ENCODE measurements around the gene POLR2M. TPM values are rescaled to one million over a fixed set of nuclear protein-coding genes. Genes with fewer than 3 reads are reported as not detected.

The POLR2M gene
- polyA plus RNA-seq, 1 of the 3 experiments (the other 2 are of a cell fraction) = 160 TPM

DNA sequence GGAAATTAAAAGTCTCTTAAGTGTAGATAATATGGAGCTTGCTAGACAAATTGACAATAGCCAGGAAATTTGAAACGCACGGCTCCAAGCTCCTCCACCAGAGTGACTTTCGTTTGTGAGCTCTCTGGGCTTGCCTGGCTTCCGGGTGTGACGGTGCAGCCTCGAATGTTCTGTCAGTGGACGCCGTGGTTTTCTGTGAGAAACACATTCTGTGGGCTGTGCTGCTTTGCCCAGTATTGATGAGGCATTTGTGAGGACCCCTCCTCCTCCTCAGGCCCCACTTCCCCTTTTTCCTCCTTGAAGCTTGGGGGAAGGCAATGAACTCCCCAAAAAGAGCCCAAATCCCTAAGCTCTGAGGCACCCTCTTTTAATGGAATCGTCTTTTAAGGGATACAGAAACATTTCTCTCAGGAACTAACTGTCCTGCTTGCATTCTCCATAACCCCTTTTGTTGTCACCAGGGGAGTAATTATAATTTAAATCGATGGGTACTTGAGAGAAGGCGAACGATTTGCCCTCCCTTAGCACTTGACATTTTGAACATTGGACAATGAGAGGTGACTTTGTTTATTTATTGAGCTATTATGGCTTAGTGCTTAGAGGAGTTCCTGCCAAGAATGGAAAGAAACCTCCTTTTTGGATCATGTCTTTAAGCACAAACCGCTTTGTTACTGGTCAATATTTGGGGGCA, 40.8 kb downstream of the POLR2M start:
- 83% methylated on average over 12 of the region's 13 CpGs for WGBS (ENCODE audit: low lambda C conversion rate)
- Histone ChIP-seq H3K9ac (no peak overlapping the region), H3F3A (replicated peaks; ENCODE audit: insufficient read depth) (no peaks in the 10 kb centered on the region), H2AFZ (ENCODE audit: low read depth) (no peak overlapping the region), H4K20me1 (ENCODE audit: insufficient read depth) (no peaks in the 10 kb centered on the region), H3K79me2 (ENCODE audit: insufficient read depth) (no peaks in the 10 kb centered on the region), H3K4me1 (ENCODE audit: control insufficient read depth in 1 of 2, insufficient read depth in 2 of 2, low read depth in 1 of 2, low read length in 1 of 2) (no peaks in the 10 kb centered on the region; a peak in 1 of 4 replicates), H3K4me2 (no peak overlapping the region), H3K9me2 (no peaks in the 10 kb centered on the region), H3K36me3 (replicated peaks in 1 of 2; ENCODE audit: control insufficient read depth in 1 of 2, insufficient read depth in 2 of 2, low read length in 1 of 2) (no peaks in the 10 kb centered on the region), H3K4me3 (ENCODE audit: low read depth in 2 of 2, low read length in 1 of 2) (no peak overlapping the region), H3K27me3 (ENCODE audit: insufficient read depth) (no peaks in the 10 kb centered on the region), H3K9me3 (no peaks in the 10 kb centered on the region), H3K27ac (ENCODE audit: low read depth in 2 of 2, low read length in 1 of 2) (no peak overlapping the region)
- ChIA-PET POLR2A (no interaction called here), CTCF (interaction anchor here (0.9 to 16.4 kb wide), 9 partner anchors 13 to 435 kb away, joined by 3 to 315 read pairs (median 4); partner anchors contain the start of gene ALDH1A2)
- TF ChIP-seq MEF2A (IDR thresholded peaks at IDR 0.05; ENCODE audit: borderline replicate concordance, low read depth) = no peak
- no peak for TF ChIP-seq GABPA (IDR thresholded peaks at IDR 0.05; ENCODE audit: low read depth)
- no peak for TF ChIP-seq TEAD4 (IDR thresholded peaks at IDR 0.05; ENCODE audit: borderline replicate concordance, insufficient read depth)
- no peak for TF ChIP-seq EZH2phosphoT487 (IDR thresholded peaks at IDR 0.05; ENCODE audit: borderline replicate concordance, low read depth)
- no peak for TF ChIP-seq NFIC (IDR thresholded peaks at IDR 0.05; ENCODE audit: borderline replicate concordance)
- TF ChIP-seq YY1 (IDR thresholded peaks at IDR 0.05; ENCODE audit: low read depth) = no peak
- no peak for TF ChIP-seq RCOR1 (IDR thresholded peaks at IDR 0.05; ENCODE audit: low read length)
- no peak for TF ChIP-seq POLR2AphosphoS5 (IDR thresholded peaks at IDR 0.05; ENCODE audit: low read depth, low read length)
- no peak for TF ChIP-seq GATA2 (CRISPR knock-in tag; IDR thresholded peaks at IDR 0.05)
- no peak for TF ChIP-seq REST (IDR thresholded peaks at IDR 0.05; ENCODE audit: low read depth, low read length)
- TF ChIP-seq PBX3 (IDR thresholded peaks at IDR 0.05) = no peak
- no peak for DNase-seq

DNA sequence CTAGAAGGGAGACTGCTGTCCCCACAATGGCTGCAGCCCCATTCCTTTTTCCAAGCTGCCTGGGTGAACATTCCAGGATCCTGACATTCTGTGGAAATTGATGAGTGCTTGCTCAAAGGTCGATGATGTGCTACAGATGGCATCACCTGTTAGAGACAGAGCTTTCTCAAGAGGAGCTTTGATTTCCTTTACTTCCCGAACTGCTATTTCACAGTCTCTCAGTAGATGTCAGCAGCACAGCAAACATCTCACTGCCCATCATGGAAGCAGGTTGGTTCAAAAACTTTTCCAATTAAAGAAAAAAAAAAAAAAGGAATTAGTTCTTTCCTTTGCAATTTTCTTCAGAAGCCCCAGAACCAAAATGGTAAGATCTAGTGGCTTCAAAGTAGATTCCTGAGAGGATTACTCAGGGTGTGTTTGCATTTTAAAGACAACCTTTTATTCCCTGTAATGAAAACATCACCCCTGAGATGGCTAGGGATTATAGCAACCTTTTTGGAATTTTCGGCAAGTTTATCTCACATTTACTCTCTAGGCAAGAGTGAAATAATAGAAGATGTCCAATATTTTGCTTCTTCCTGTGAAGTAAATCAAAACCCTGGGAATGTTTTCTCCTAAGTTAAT, 44.8 kb downstream of the POLR2M start:
- 31% methylated on average over 3 of the region's 3 CpGs for WGBS (ENCODE audit: low lambda C conversion rate)
- TF ChIP-seq EP300 (IDR thresholded peaks at IDR 0.05; ENCODE audit: borderline replicate concordance in 1 of 2, low read depth in 1 of 2, low read length in 1 of 2) (no peak), RAD21 (IDR thresholded peaks at IDR 0.05; ENCODE audit: low read length) (peak; percentile 85), SIN3A (IDR thresholded peaks at IDR 0.05; ENCODE audit: borderline replicate concordance, low read depth, low read length) (no peak), GABPA (IDR thresholded peaks at IDR 0.05; ENCODE audit: low read depth) (no peak), CHD2 (IDR thresholded peaks at IDR 0.05; ENCODE audit: low read length, partially characterized antibody) (no peak), MAX (IDR thresholded peaks at IDR 0.05; ENCODE audit: low read depth) (no peak), RCOR1 (IDR thresholded peaks at IDR 0.05; ENCODE audit: low read length) (0 out of 2 replicates have a peak, but pooled peaks have one; percentile 8), CTCF (IDR thresholded peaks at IDR 0.05) (peak; percentile 62)
- TF ChIP-seq, protein P1, sequence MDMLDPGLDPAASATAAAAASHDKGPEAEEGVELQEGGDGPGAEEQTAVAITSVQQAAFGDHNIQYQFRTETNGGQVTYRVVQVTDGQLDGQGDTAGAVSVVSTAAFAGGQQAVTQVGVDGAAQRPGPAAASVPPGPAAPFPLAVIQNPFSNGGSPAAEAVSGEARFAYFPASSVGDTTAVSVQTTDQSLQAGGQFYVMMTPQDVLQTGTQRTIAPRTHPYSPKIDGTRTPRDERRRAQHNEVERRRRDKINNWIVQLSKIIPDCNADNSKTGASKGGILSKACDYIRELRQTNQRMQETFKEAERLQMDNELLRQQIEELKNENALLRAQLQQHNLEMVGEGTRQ (IDR thresholded peaks at IDR 0.05; ENCODE audit: borderline replicate concordance, low read depth, low read length) = no peak

More for the DNA sequence above, 44.8 kb downstream of the POLR2M start:
- Histone ChIP-seq H3K79me2 (ENCODE audit: insufficient read depth) (no peaks in the 10 kb centered on the region), H3K9me3 (no peaks in the 10 kb centered on the region), H3K4me2 (no peak overlapping the region), H2AFZ (ENCODE audit: low read depth) (no peak overlapping the region), H3K9me2 (no peaks in the 10 kb centered on the region), H3K36me3 (replicated peaks in 1 of 2; ENCODE audit: control insufficient read depth in 1 of 2, insufficient read depth in 2 of 2, low read length in 1 of 2) (no peaks in the 10 kb centered on the region), H3K27ac (ENCODE audit: low read depth in 2 of 2, low read length in 1 of 2) (no peak overlapping the region), H3F3A (replicated peaks; ENCODE audit: insufficient read depth) (no peaks in the 10 kb centered on the region), H3K27me3 (ENCODE audit: insufficient read depth) (no peaks in the 10 kb centered on the region), H3K4me3 (ENCODE audit: low read depth in 2 of 2, low read length in 1 of 2) (no peak overlapping the region), H3K9ac (no peak overlapping the region), H3K4me1 (ENCODE audit: control insufficient read depth in 1 of 2, insufficient read depth in 2 of 2, low read depth in 1 of 2, low read length in 1 of 2) (no peaks in the 10 kb centered on the region; a peak in 1 of 4 replicates), H4K20me1 (ENCODE audit: insufficient read depth) (no peaks in the 10 kb centered on the region)
- peak; percentile 48 for DNase-seq
- ChIA-PET CTCF (interaction anchor here (0.5 to 16.4 kb wide), 46 partner anchors 10 to 792 kb away, joined by 3 to 315 read pairs (median 4); partner anchors contain the start of gene ALDH1A2), POLR2A (no interaction called here)

All from SK-N-SH (cell line).